SK-N-SH treated with all-trans-retinoic acid at 6 μM for 48 hours (cell line): ENCODE data around the gene RAET1E.

Experiments used
- ATAC-seq: fragments of 200-7000 bp; cut with Tn5 transposase; 3 replicates; pipeline ENCODE4 v1.9.1; 2020; ENCODE audit warnings: mild to moderate bottlenecking, moderate library complexity
- ARNTL ChIP-seq: fragments of 450-650 bp; formaldehyde crosslinking; IDR thresholded peaks from 2 replicates; pipeline ENCODE4 v1.5.0; 2020; ENCODE audit warnings: low read depth, mild to moderate bottlenecking, moderate library complexity, borderline replicate concordance
- BACH2 ChIP-seq: fragments of 250-450 bp; sonication (Bioruptor Pico); IDR thresholded peaks from 2 replicates; pipeline ENCODE4 v1.9.0; 2021; ENCODE audit warnings: mild to moderate bottlenecking, borderline replicate concordance
- CSDC2 ChIP-seq: fragments of 250-450 bp; sonication (Bioruptor Pico); IDR thresholded peaks from 2 replicates; pipeline ENCODE4 v1.5.0; 2020; ENCODE audit warnings: mild to moderate bottlenecking, moderate library complexity
- ESRRG ChIP-seq: fragments of 250-450 bp; sonication (Bioruptor Pico); IDR thresholded peaks from 2 replicates; pipeline ENCODE4 v1.6.1; 2021; ENCODE audit warnings: mild to moderate bottlenecking
- GLIS3 ChIP-seq: fragments of 250-450 bp; sonication (Bioruptor Pico); IDR thresholded peaks from 2 replicates; pipeline ENCODE4 v1.5.0; 2020; ENCODE audit warnings: mild to moderate bottlenecking, moderate library complexity
- ISL1 ChIP-seq: fragments of 250-450 bp; sonication (Bioruptor Pico); IDR thresholded peaks from 2 replicates; pipeline ENCODE4 v2.1.2; 2022; ENCODE audit warnings: mild to moderate bottlenecking, moderate library complexity
- PPARA ChIP-seq: fragments of 250-450 bp; sonication (Bioruptor Pico); IDR thresholded peaks from 2 replicates; pipeline ENCODE4 v1.5.0; 2020; ENCODE audit warnings: mild to moderate bottlenecking, borderline replicate concordance
- RARB ChIP-seq: fragments of 250-450 bp; sonication (Bioruptor Pico); IDR thresholded peaks from 2 replicates; pipeline ENCODE4 v1.8.0; 2021; ENCODE audit warnings: mild to moderate bottlenecking, moderate library complexity
- SNAI2 ChIP-seq: fragments of 250-450 bp; sonication (Bioruptor Pico); IDR thresholded peaks from 2 replicates; pipeline ENCODE4 v1.5.0; 2020; ENCODE audit warnings: mild to moderate bottlenecking, moderate library complexity
- TCF4 ChIP-seq: fragments of 250-450 bp; sonication (Bioruptor Pico); IDR thresholded peaks from 2 replicates; pipeline ENCODE4 v1.8.0; 2021; ENCODE audit warnings: mild to moderate bottlenecking, moderate library complexity, borderline replicate concordance
- ZC3H10 ChIP-seq: fragments of 250-450 bp; sonication (Bioruptor Pico); IDR thresholded peaks from 2 replicates; pipeline ENCODE4 v1.5.1; 2021; ENCODE audit warnings: mild to moderate bottlenecking, moderate library complexity
- ZFP3 ChIP-seq: fragments of 250-450 bp; sonication (Bioruptor Pico); IDR thresholded peaks from 2 replicates; pipeline ENCODE4 v1.5.0; 2020; ENCODE audit warnings: mild to moderate bottlenecking, moderate library complexity
- ZFP30 ChIP-seq: fragments of 450-650 bp; formaldehyde crosslinking; IDR thresholded peaks from 2 replicates; pipeline ENCODE4 v1.5.0; 2022; ENCODE audit warnings: mild to moderate bottlenecking, moderate library complexity
- ZNF70 ChIP-seq: fragments of 450-650 bp; formaldehyde crosslinking; IDR thresholded peaks from 2 replicates; pipeline ENCODE4 v1.5.0; 2020; ENCODE audit warnings: mild to moderate bottlenecking, moderate library complexity
- ZNF8 ChIP-seq: fragments of 450-650 bp; formaldehyde crosslinking; IDR thresholded peaks from 2 replicates; pipeline ENCODE4 v1.5.0; 2020; ENCODE audit warnings: mild to moderate bottlenecking, moderate library complexity
- TF ChIP-seq, protein P1 (sequence below): fragments of 250-450 bp; sonication (Bioruptor Pico); IDR thresholded peaks from 2 replicates; pipeline ENCODE4 v1.8.0; 2021; ENCODE audit warnings: low read depth, mild to moderate bottlenecking, moderate library complexity, borderline replicate concordance
- TF ChIP-seq, protein P2 (sequence below): fragments of 250-450 bp; sonication (Bioruptor Pico); IDR thresholded peaks from 2 replicates; pipeline ENCODE4 v1.5.1; 2020; ENCODE audit warnings: low read depth, mild to moderate bottlenecking, moderate library complexity
- TF ChIP-seq, protein P3 (sequence below): fragments of 250-450 bp; sonication (Bioruptor Pico); IDR thresholded peaks from 2 replicates; pipeline ENCODE4 v1.5.1; 2021; ENCODE audit warnings: mild to moderate bottlenecking, moderate library complexity
- TF ChIP-seq, protein P4 (sequence below): fragments of 250-450 bp; sonication (Bioruptor Pico); IDR thresholded peaks from 2 replicates; pipeline ENCODE4 v1.5.0; 2020; ENCODE audit warnings: mild to moderate bottlenecking, moderate library complexity

The RAET1E gene

GRCh38 chr6:149939909-149940671, 42.2 kb upstream of the RAET1E start (continued):
- TF ChIP-seq, protein P1, sequence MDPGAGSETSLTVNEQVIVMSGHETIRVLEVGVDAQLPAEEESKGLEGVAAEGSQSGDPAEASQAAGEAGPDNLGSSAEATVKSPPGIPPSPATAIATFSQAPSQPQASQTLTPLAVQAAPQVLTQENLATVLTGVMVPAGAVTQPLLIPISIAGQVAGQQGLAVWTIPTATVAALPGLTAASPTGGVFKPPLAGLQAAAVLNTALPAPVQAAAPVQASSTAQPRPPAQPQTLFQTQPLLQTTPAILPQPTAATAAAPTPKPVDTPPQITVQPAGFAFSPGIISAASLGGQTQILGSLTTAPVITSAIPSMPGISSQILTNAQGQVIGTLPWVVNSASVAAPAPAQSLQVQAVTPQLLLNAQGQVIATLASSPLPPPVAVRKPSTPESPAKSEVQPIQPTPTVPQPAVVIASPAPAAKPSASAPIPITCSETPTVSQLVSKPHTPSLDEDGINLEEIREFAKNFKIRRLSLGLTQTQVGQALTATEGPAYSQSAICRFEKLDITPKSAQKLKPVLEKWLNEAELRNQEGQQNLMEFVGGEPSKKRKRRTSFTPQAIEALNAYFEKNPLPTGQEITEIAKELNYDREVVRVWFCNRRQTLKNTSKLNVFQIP = no peak
- TF ChIP-seq ZFP3 (no peak), ISL1 (CRISPR knock-in tag) (no peak), ARNTL (CRISPR knock-in tag) (no peak), ESRRG (CRISPR knock-in tag) (no peak)

- TF ChIP-seq, protein P2, sequence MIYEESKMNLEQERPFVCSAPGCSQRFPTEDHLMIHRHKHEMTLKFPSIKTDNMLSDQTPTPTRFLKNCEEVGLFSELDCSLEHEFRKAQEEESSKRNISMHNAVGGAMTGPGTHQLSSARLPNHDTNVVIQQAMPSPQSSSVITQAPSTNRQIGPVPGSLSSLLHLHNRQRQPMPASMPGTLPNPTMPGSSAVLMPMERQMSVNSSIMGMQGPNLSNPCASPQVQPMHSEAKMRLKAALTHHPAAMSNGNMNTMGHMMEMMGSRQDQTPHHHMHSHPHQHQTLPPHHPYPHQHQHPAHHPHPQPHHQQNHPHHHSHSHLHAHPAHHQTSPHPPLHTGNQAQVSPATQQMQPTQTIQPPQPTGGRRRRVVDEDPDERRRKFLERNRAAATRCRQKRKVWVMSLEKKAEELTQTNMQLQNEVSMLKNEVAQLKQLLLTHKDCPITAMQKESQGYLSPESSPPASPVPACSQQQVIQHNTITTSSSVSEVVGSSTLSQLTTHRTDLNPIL (CRISPR knock-in tag) = no peak
- TF ChIP-seq, protein P3, sequence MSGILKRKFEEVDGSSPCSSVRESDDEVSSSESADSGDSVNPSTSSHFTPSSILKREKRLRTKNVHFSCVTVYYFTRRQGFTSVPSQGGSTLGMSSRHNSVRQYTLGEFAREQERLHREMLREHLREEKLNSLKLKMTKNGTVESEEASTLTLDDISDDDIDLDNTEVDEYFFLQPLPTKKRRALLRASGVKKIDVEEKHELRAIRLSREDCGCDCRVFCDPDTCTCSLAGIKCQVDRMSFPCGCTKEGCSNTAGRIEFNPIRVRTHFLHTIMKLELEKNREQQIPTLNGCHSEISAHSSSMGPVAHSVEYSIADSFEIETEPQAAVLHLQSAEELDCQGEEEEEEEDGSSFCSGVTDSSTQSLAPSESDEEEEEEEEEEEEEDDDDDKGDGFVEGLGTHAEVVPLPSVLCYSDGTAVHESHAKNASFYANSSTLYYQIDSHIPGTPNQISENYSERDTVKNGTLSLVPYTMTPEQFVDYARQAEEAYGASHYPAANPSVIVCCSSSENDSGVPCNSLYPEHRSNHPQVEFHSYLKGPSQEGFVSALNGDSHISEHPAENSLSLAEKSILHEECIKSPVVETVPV (CRISPR knock-in tag) = no peak
- TF ChIP-seq ZNF70 = no peak
- no peak for TF ChIP-seq CSDC2 (CRISPR knock-in tag)
- TF ChIP-seq SNAI2 (CRISPR knock-in tag) = no peak
- ATAC-seq = no peak
Measured at GRCh38 chr6:149939356-149939648, 41.4 kb upstream of the RAET1E start.

GRCh38 chr6:149938571-149939355, 40.9 kb upstream of the RAET1E start:
- TF ChIP-seq ARNTL (CRISPR knock-in tag) = no peak
- TF ChIP-seq ZC3H10 (CRISPR knock-in tag) = no peak
- TF ChIP-seq TCF4 (CRISPR knock-in tag) = no peak
- TF ChIP-seq ISL1 (CRISPR knock-in tag) = no peak
- TF ChIP-seq PPARA = no peak
- no peak for TF ChIP-seq GLIS3 (CRISPR knock-in tag)
- no peak for TF ChIP-seq BACH2 (CRISPR knock-in tag)
- TF ChIP-seq, protein P3 (CRISPR knock-in tag) = no peak
- TF ChIP-seq ESRRG (CRISPR knock-in tag) = no peak
- TF ChIP-seq CSDC2 (CRISPR knock-in tag) = no peak
- TF ChIP-seq RARB (CRISPR knock-in tag) = no peak
- no peak for TF ChIP-seq ZNF8 (CRISPR knock-in tag)
- TF ChIP-seq ZFP3 = no peak
- TF ChIP-seq ZFP30 (CRISPR knock-in tag) = no peak
- TF ChIP-seq, protein P4, sequence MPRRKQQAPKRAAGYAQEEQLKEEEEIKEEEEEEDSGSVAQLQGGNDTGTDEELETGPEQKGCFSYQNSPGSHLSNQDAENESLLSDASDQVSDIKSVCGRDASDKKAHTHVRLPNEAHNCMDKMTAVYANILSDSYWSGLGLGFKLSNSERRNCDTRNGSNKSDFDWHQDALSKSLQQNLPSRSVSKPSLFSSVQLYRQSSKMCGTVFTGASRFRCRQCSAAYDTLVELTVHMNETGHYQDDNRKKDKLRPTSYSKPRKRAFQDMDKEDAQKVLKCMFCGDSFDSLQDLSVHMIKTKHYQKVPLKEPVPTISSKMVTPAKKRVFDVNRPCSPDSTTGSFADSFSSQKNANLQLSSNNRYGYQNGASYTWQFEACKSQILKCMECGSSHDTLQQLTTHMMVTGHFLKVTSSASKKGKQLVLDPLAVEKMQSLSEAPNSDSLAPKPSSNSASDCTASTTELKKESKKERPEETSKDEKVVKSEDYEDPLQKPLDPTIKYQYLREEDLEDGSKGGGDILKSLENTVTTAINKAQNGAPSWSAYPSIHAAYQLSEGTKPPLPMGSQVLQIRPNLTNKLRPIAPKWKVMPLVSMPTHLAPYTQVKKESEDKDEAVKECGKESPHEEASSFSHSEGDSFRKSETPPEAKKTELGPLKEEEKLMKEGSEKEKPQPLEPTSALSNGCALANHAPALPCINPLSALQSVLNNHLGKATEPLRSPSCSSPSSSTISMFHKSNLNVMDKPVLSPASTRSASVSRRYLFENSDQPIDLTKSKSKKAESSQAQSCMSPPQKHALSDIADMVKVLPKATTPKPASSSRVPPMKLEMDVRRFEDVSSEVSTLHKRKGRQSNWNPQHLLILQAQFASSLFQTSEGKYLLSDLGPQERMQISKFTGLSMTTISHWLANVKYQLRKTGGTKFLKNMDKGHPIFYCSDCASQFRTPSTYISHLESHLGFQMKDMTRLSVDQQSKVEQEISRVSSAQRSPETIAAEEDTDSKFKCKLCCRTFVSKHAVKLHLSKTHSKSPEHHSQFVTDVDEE (CRISPR knock-in tag) = no peak
- ATAC-seq = peak; percentile 10; the same call in 1 of the 3 replicates

DNA sequence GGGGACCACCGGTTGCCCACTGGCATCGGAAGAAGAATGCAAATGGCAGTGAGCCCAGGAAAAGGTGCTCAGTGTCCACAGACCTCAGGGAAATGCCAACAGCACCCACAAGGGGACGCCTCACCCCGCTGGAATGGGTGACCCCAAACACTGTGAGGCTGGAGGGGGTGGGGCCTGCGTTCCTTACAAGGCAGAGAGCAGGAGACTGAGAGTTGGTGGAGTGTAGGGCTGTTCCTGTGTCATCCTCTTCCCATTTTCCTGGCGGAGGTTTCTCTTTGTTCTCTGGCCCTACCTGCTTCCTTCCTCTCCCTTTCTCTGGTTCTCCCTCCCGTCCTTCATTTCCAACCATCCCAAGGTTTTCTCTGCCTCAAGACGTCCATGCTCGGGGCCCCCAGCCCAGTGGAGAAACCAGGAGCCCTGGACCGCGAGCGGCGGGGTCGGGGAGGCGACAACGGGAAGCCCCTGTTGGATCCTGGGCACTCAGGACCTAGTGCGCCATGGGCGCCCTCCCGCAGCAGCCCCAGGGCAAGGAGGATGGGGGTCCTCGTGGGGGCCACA, 40.2 kb upstream of the RAET1E start:
- peak; percentile 33 for ATAC-seq
